Subcutaneous adipose tissue (tissue), 4 donors: ENCODE data around the gene TRAPPC1. TPM values are rescaled to one million over a fixed set of nuclear protein-coding genes. Genes with fewer than 3 reads are reported as not detected.

Source experiments
- small RNA-seq: library from RNA; depleted of rRNA; stranded (forward); fragments of <200 nt; gene quantifications from one replicate; pipeline ENCODE3, GENCODE V24; 2016
- total RNA-seq, 4 donors: library from RNA; depleted of rRNA; stranded (reverse); fragments of >200 nt; gene quantifications; one replicate each; pipeline ENCODE4 v1.1.0, GENCODE V29; 2016
- TF ChIP-seq, protein P1 (sequence below): fragments of 450-650 bp; IDR thresholded peaks from one replicate; pipeline ENCODE4 v1.5.1; 2016; ENCODE audit warnings: low read depth, mild to moderate bottlenecking, control low read depth, antibody characterized with exemption, moderate library complexity

Gene TRAPPC1
- total RNA-seq, 4 donors from 2014 or later = 28.8 to 43.5 (median 37.5) TPM

DNA sequence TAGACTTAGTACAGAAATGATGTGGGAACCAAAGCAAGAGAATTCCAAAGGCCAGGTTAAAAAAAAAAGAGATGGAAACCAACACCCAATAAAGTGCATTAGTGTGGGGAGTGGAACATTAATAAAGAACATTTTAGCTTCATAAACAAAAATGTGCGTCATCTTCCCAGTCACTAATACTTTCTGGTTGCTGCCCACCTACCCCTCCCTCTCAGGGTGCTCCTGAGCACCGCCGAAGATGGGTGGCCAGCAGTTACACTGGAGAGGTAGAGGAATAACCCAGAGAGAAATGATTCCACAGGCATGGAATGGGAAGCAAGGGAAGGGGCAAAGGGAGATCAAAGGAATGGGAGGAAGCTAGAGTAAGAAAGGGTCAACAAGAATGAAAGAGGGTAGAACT is 49.1 kb downstream of the TRAPPC1 start:
- TF ChIP-seq, protein P1, sequence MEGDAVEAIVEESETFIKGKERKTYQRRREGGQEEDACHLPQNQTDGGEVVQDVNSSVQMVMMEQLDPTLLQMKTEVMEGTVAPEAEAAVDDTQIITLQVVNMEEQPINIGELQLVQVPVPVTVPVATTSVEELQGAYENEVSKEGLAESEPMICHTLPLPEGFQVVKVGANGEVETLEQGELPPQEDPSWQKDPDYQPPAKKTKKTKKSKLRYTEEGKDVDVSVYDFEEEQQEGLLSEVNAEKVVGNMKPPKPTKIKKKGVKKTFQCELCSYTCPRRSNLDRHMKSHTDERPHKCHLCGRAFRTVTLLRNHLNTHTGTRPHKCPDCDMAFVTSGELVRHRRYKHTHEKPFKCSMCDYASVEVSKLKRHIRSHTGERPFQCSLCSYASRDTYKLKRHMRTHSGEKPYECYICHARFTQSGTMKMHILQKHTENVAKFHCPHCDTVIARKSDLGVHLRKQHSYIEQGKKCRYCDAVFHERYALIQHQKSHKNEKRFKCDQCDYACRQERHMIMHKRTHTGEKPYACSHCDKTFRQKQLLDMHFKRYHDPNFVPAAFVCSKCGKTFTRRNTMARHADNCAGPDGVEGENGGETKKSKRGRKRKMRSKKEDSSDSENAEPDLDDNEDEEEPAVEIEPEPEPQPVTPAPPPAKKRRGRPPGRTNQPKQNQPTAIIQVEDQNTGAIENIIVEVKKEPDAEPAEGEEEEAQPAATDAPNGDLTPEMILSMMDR = no peak

DNA sequence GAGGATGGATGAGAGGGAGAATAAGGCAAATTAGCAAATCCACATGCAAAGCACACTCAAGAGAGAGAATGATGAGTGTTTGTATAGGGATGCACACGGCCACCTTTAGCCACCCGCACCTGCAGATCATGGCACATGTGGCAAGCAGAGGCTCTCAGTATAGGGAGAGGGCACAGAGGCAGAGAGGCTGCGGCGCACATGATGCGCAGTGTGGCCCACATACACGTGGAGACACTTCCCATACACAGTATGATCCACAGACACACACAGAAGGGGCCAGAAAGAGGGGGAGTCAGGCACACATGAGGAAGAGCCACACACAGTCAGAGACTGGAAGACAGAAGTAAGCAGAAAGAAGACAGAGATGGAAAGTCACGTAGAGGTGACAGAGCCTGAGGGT is 49.7 kb downstream of the TRAPPC1 start:
- TF ChIP-seq, protein P1 = no peak

DNA sequence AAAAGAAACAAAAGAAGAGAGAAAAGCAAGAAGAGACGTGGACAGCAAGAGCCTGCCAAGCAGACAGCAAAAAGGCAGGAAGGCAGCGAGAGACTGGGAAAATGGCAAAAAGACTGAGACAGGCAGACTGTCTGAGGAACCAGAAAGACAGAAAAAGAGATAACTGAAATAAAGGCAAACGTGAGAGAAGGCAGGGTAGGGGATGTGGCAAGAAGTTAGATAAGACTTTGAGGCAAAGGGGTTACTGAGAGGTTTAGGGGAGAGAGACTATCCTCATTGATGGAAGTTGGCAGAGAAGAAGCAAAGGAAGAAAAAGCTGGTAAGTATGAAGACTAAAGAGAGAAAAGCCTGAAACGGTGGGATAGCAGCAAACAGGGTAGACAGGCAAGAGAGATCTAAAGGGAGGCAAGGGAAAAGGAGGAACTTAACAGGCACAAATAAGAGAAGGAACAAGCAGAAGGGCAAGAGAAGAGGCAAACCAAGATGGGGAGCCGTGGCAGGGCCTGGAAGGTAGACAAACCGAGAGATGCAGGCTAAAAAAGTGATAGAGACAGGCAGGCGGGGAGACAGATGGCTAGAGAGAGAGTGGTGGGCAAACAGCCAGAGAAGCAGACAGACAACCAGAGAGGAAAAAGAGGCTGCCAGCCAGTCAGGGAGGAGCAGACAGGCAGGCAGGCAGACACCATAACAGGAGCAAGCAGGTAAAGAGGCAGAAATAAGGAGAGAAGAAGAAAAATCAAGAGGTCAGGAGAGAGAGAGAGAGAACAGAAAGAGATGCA is 50.3 kb downstream of the TRAPPC1 start:
- TF ChIP-seq, protein P1 = no peak

Small RNA genes within 50 kb of the gene (small RNA-seq; reads per million reads assigned to genes)
- gene SCARNA21 = 2.9 reads per million, percentile 57 among the genes with 10 or more reads in this experiment

Other genes with a start within 250 kb of the TRAPPC1 start
- gene TP53, start 244.5 kb downstream of the TRAPPC1 start, total RNA-seq = 10 to 100 TPM; 13.8 to 21.7 (median 16.4) TPM
- gene WRAP53, start 243.5 kb downstream of the TRAPPC1 start, total RNA-seq = 1 to 10 TPM; 1.1 to 3.3 (median 2.1) TPM
- under 1 TPM; 0.22 to 0.82 (median 0.55) TPM for gene EFNB3, start 226.7 kb downstream of the TRAPPC1 start, total RNA-seq
- gene DNAH2, start 214.2 kb downstream of the TRAPPC1 start, total RNA-seq = under 1 TPM; under 0.01 to 0.22 (median 0.18) TPM
- 10 to 100 TPM in 1 of 4 donors, 1 to 10 TPM in 3; 5.6 to 10.4 (median 6.6) TPM for gene KDM6B, start 97.7 kb downstream of the TRAPPC1 start, total RNA-seq
- 10 to 100 TPM in 2 of 4 donors, 1 to 10 TPM in 2; 1.0 to 16.0 (median 10.8) TPM for gene TMEM88, start 76.9 kb downstream of the TRAPPC1 start, total RNA-seq
- gene NAA38, start 74.4 kb downstream of the TRAPPC1 start, total RNA-seq = 100 to 1,000 TPM in 2 of 4 donors, 10 to 100 TPM in 2; 68.0 to 184 (median 96.7) TPM
- 1 to 10 TPM; 4.1 to 7.7 (median 6.3) TPM for gene CYB5D1, start 73.9 kb downstream of the TRAPPC1 start, total RNA-seq
- gene CHD3, start 43.2 kb downstream of the TRAPPC1 start, total RNA-seq = 10 to 100 TPM; 14.8 to 41.4 (median 31.3) TPM
- 1 to 10 TPM; 1.5 to 6.1 (median 2.8) TPM for gene RNF227, start 15.7 kb downstream of the TRAPPC1 start, total RNA-seq
- gene KCNAB3, start 2.1 kb downstream of the TRAPPC1 start, total RNA-seq = 1 to 10 TPM in 1 of 4 donors, under 1 TPM in 2, not detected in 1; 0.44 to 2.8 (median 0.51) TPM
- gene CNTROB, start 260 bp upstream of the TRAPPC1 start, total RNA-seq = 10 to 100 TPM in 3 of 4 donors, 1 to 10 TPM in 1; 7.5 to 27.3 (median 21.9) TPM
- not detected for gene GUCY2D, start 70.7 kb upstream of the TRAPPC1 start, total RNA-seq
- gene ALOX15B, start 107.1 kb upstream of the TRAPPC1 start, total RNA-seq = 10 to 100 TPM in 2 of 4 donors, 1 to 10 TPM in 2; 4.9 to 36.4 (median 10.9) TPM
- not detected for gene ALOX12B, start 155.8 kb upstream of the TRAPPC1 start, total RNA-seq
- gene ALOXE3, start 186.6 kb upstream of the TRAPPC1 start, total RNA-seq = not detected
- not detected for gene HES7, start 192.2 kb upstream of the TRAPPC1 start, total RNA-seq
- 100 to 1,000 TPM in 3 of 4 donors, 10 to 100 TPM in 1; 95.2 to 186 (median 121) TPM for gene PER1, start 220.5 kb upstream of the TRAPPC1 start, total RNA-seq
- 10 to 100 TPM; 18.6 to 45.2 (median 23.4) TPM for gene VAMP2, start 231.0 kb upstream of the TRAPPC1 start, total RNA-seq
- 10 to 100 TPM; 14.3 to 23.8 (median 20.4) TPM for gene TMEM107, start 244.4 kb upstream of the TRAPPC1 start, total RNA-seq